IMR-90 (cell line): ENCODE data around the gene ACKR2. TPM values are rescaled to one million over a fixed set of nuclear protein-coding genes. Genes with fewer than 3 reads are reported as not detected.

ENCODE experiments used
- ATAC-seq: fragments of 200-7000 bp; cut with Tn5 transposase; 2 replicates; pipeline ENCODE4 v1.9.1; 2020; ENCODE audit warnings: low read depth, mild to moderate bottlenecking, moderate library complexity
- BruUV-seq: library from RNA; stranded (reverse); fragments of 400-500 nt; replicated peaks from 2 replicates; lab custom pipeline; 2021; lab: Mats Ljungman, UMichigan
- CTCF ChIA-PET: fragments of 300-600 bp; formaldehyde crosslinking; extraction: SDS; loops from one replicate; lab custom pipeline; 2021; ENCODE audit warnings: antibody characterized with exemption; lab: Yijun Ruan, JAX
- POLR2A ChIA-PET: fragments of 300-600 bp; sonication (Branson Sonifier 250); formaldehyde crosslinking; loops from one replicate; lab custom pipeline; 2022; ENCODE audit warnings: antibody characterized with exemption; ENCODE audit not compliant: unreplicated experiment; lab: Charles Lee
- DNase-seq: peaks from one replicate; pipeline ENCODE4 v3.0.0; 2013
- H2AFZ ChIP-seq: replicated peaks from 2 replicates; pipeline ENCODE3; 2013; ENCODE audit warnings: low read length, mild to moderate bottlenecking; ENCODE audit not compliant: poor library complexity
- H2AK5ac ChIP-seq: 2 replicates; pipeline ENCODE4 v1.6.1; 2013; ENCODE audit warnings: low read depth, low read length, inconsistent platforms
- H2AK9ac ChIP-seq: replicated peaks from 2 replicates; pipeline ENCODE3; 2013; ENCODE audit warnings: mild to moderate bottlenecking, low read depth, low read length, moderate library complexity; ENCODE audit not compliant: poor library complexity
- H2BK120ac ChIP-seq: 2 replicates; pipeline ENCODE4 v1.6.1; 2013; ENCODE audit warnings: low read depth, low read length, inconsistent platforms
- H2BK15ac ChIP-seq: 3 replicates; pipeline ENCODE4 v1.6.1; 2013; ENCODE audit warnings: low read depth, low read length, inconsistent platforms
- H2BK20ac ChIP-seq: 2 replicates; pipeline ENCODE4 v1.6.1; 2013; ENCODE audit warnings: low read depth, mild to moderate bottlenecking, inconsistent platforms, low read length, moderate library complexity
- H2BK5ac ChIP-seq: 2 replicates; pipeline ENCODE4 v1.6.1; 2013; ENCODE audit warnings: mild to moderate bottlenecking, low read depth, low read length, inconsistent platforms; ENCODE audit not compliant: poor library complexity, severe bottlenecking
- H3K14ac ChIP-seq: replicated peaks from 2 replicates; pipeline ENCODE4 v1.6.1; 2013; ENCODE audit warnings: low read depth, low read length, inconsistent platforms
- H3K18ac ChIP-seq: 2 replicates; pipeline ENCODE4 v1.6.1; 2013; ENCODE audit warnings: low read depth, low read length, control low read depth
- H3K23ac ChIP-seq: 2 replicates; pipeline ENCODE4 v1.6.1; 2013; ENCODE audit warnings: low read depth, low read length, inconsistent platforms
- H3K27ac ChIP-seq: 2 replicates; pipeline ENCODE4 v1.5.1; 2013; ENCODE audit warnings: mild to moderate bottlenecking, control low read depth, low read length; ENCODE audit not compliant: insufficient read depth
- H3K27me3 ChIP-seq: 2 replicates; pipeline ENCODE4 v1.6.1; 2013; ENCODE audit warnings: low read length; ENCODE audit not compliant: control insufficient read depth, insufficient read depth
- H3K36me3 ChIP-seq: 2 replicates; pipeline ENCODE4 v1.6.1; 2013; ENCODE audit warnings: low read length, mixed read lengths; ENCODE audit not compliant: control insufficient read depth, insufficient read depth
- H3K4ac ChIP-seq: 2 replicates; pipeline ENCODE4 v1.6.1; 2013; ENCODE audit warnings: low read depth, low read length, inconsistent platforms
- H3K4me1 ChIP-seq: 2 replicates; pipeline ENCODE4 v1.6.1; 2013; ENCODE audit warnings: low read length, mixed read lengths; ENCODE audit not compliant: control insufficient read depth, insufficient read depth
- H3K4me2 ChIP-seq: 2 replicates; pipeline ENCODE4 v1.6.1; 2013; ENCODE audit warnings: low read depth, mild to moderate bottlenecking, control low read depth, low read length, moderate library complexity
- H3K4me3 ChIP-seq: 2 replicates; pipeline ENCODE4 v1.5.1; 2013; ENCODE audit warnings: low read depth, mild to moderate bottlenecking, control low read depth, low read length, moderate library complexity; ENCODE audit not compliant: insufficient read depth
- H3K56ac ChIP-seq: 2 replicates; pipeline ENCODE4 v1.6.1; 2013; ENCODE audit warnings: low read length, inconsistent platforms; ENCODE audit not compliant: insufficient read depth; ENCODE audit errors: extremely low read depth
- H3K79me1 ChIP-seq, 2 experiments: 2 replicates each; pipeline ENCODE4 v1.6.1; 2013; ENCODE audit warnings: low read length in 2 of 2, inconsistent platforms in 1 of 2, low read depth in 1 of 2
- H3K9ac ChIP-seq: 2 replicates; pipeline ENCODE4 v1.6.1; 2013; ENCODE audit warnings: low read depth, low read length, control low read depth
- H3K9me1 ChIP-seq: 2 replicates; pipeline ENCODE4 v1.6.1; 2013; ENCODE audit warnings: low read length, inconsistent platforms; ENCODE audit not compliant: insufficient read depth
- H3K9me3 ChIP-seq: 2 replicates; pipeline ENCODE4 v1.6.1; 2013; ENCODE audit warnings: low read length; ENCODE audit not compliant: control insufficient read depth, insufficient read depth
- H4K20me1 ChIP-seq: 2 replicates; pipeline ENCODE4 v1.6.1; 2013; ENCODE audit warnings: low read length, inconsistent platforms; ENCODE audit not compliant: insufficient read depth
- H4K5ac ChIP-seq: 2 replicates; pipeline ENCODE4 v1.6.1; 2013; ENCODE audit warnings: mild to moderate bottlenecking, low read depth, low read length, control low read depth
- H4K8ac ChIP-seq, 2 experiments: 2 replicates each; pipeline ENCODE4 v1.6.1; 2013; ENCODE audit warnings: low read depth in 2 of 2, low read length in 2 of 2, control low read depth in 1 of 2, inconsistent platforms in 1 of 2
- H4K91ac ChIP-seq: 2 replicates; pipeline ENCODE4 v1.6.1; 2013; ENCODE audit warnings: low read depth, low read length, inconsistent platforms; ENCODE audit not compliant: insufficient read depth
- BHLHE40 ChIP-seq: fragments of 150-350 bp; IDR thresholded peaks from 2 replicates; pipeline ENCODE4 v1.6.1; 2016; ENCODE audit warnings: mild to moderate bottlenecking, low read depth, low read length
- CEBPB ChIP-seq: IDR thresholded peaks from 2 replicates; pipeline ENCODE4 v1.6.1; 2012; ENCODE audit warnings: low read depth, low read length, improper control_type of control experiment
- CHD1 ChIP-seq: IDR thresholded peaks from 2 replicates; pipeline ENCODE4 v1.6.1; 2012; ENCODE audit warnings: low read depth, low read length, improper control_type of control experiment
- CTCF ChIP-seq: conservative IDR thresholded peaks from 2 replicates; pipeline ENCODE4 v1.5.1; 2012; ENCODE audit warnings: mild to moderate bottlenecking, low read depth, low read length, improper control_type of control experiment
- ELK1 ChIP-seq: fragments of 150-350 bp; IDR thresholded peaks from 2 replicates; pipeline ENCODE4 v1.6.1; 2016; ENCODE audit warnings: low read depth, mild to moderate bottlenecking, low read length, moderate library complexity, borderline replicate concordance
- FOS ChIP-seq: fragments of 150-350 bp; IDR thresholded peaks from 2 replicates; pipeline ENCODE4 v1.6.1; 2016; ENCODE audit warnings: low read depth, low read length
- MAFK ChIP-seq: IDR thresholded peaks from 2 replicates; pipeline ENCODE4 v1.6.1; 2012; ENCODE audit warnings: low read depth, low read length, improper control_type of control experiment
- MAZ ChIP-seq: IDR thresholded peaks from 2 replicates; pipeline ENCODE4 v1.6.1; 2012; ENCODE audit warnings: low read depth, mild to moderate bottlenecking, low read length, improper control_type of control experiment, moderate library complexity, borderline replicate concordance
- MXI1 ChIP-seq: IDR thresholded peaks from 2 replicates; pipeline ENCODE4 v1.6.1; 2012; ENCODE audit warnings: low read depth, mild to moderate bottlenecking, low read length, moderate library complexity, borderline replicate concordance
- NFE2L2 ChIP-seq: fragments of 150-350 bp; IDR thresholded peaks from 2 replicates; pipeline ENCODE4 v1.6.1; 2016; ENCODE audit warnings: low read depth, mild to moderate bottlenecking, low read length
- POLR2A ChIP-seq: IDR thresholded peaks from 2 replicates; pipeline ENCODE4 v1.6.1; 2012; ENCODE audit warnings: mild to moderate bottlenecking, low read depth, low read length
- RAD21 ChIP-seq: IDR thresholded peaks from 2 replicates; pipeline ENCODE4 v1.6.1; 2012; ENCODE audit warnings: low read length, improper control_type of control experiment
- RCOR1 ChIP-seq: IDR thresholded peaks from 2 replicates; pipeline ENCODE4 v1.6.1; 2012; ENCODE audit warnings: mild to moderate bottlenecking, low read length, improper control_type of control experiment; ENCODE audit not compliant: insufficient replicate concordance
- RFX5 ChIP-seq: IDR thresholded peaks from 2 replicates; pipeline ENCODE4 v1.8.0; 2012; ENCODE audit warnings: low read depth, mild to moderate bottlenecking, low read length, moderate library complexity
- SMC3 ChIP-seq: fragments of 150-350 bp; IDR thresholded peaks from 2 replicates; pipeline ENCODE4 v1.6.1; 2016; ENCODE audit warnings: low read depth, mild to moderate bottlenecking, antibody characterized with exemption, low read length, moderate library complexity
- USF2 ChIP-seq: fragments of 150-350 bp; IDR thresholded peaks from 2 replicates; pipeline ENCODE4 v1.6.1; 2017; ENCODE audit warnings: mild to moderate bottlenecking, antibody characterized with exemption, low read length, low read depth
- dilution Hi-C: fragments of 300-500 bp; cut with HindIII; formaldehyde crosslinking; loops from one replicate; pipeline ENCODE4 v1.14.3; 2018; ENCODE audit warnings: low sequenced_read_pairs; ENCODE audit not compliant: unreplicated experiment
- in situ Hi-C: fragments of 300-500 bp; cut with MboI; formaldehyde crosslinking; loops from 3 replicates; pipeline ENCODE4 v1.14.3; 2019; ENCODE audit warnings: low sequenced_read_pairs, inconsistent platforms, mixed read lengths
- intact Hi-C: fragments of 100-400 bp; cut with micrococcal nuclease; formaldehyde crosslinking; loops from 2 replicates; pipeline ENCODE4 v1.10.0; 2022
- polyA plus RNA-seq, 3 experiments: library from polyadenylated mRNA; depleted of rRNA; stranded (reverse); fragments of >200 nt; gene quantifications; 2 replicates each; pipeline ENCODE4 v1.2.3, GENCODE V29; 2012; ENCODE audit warnings: low replicate concordance in 1 of 3
- total RNA-seq: library from RNA; depleted of rRNA; stranded (reverse); fragments of >200 nt; gene quantifications from 2 replicates; pipeline ENCODE4 v1.2.3, GENCODE V29; 2012

ACKR2 gene
- total and polyA plus RNA-seq, 2 of the 4 experiments (the other 2 are of a cell fraction) = 0.10 TPM; not detected in 1

GRCh38 chr3:42827023-42827422 lies 17.8 kb downstream of the ACKR2 start:
- dilution Hi-C loops (no loop called here), intact Hi-C loops (no loop called here), in situ Hi-C loops (no loop called here)
- Histone ChIP-seq H3K79me1 (no peaks in the 10 kb centered on the region), H3K4me2 (no peak overlapping the region), H2AK9ac (no peak overlapping the region), H3K27ac (no peak overlapping the region), H2AK5ac (no peak overlapping the region), H3K36me3 (no peaks in the 10 kb centered on the region), H2AFZ (no peak overlapping the region), H2BK5ac (no peak overlapping the region), H4K91ac (no peak overlapping the region), H2BK120ac (no peak overlapping the region), H3K56ac (no peak overlapping the region), H2BK20ac (no peak overlapping the region), H3K9ac (no peak overlapping the region), H3K9me3 (no peaks in the 10 kb centered on the region), H3K4me1 (peaks cover 5% of the 10 kb centered on the region), H2BK15ac (no peak overlapping the region), H3K4me3 (no peak overlapping the region), H4K8ac (no peak overlapping the region), H3K4ac (no peak overlapping the region), H3K23ac (no peak overlapping the region), H3K9me1 (peaks cover 4% of the 10 kb centered on the region; the same call in 1 of the 2 replicates), H4K5ac (no peak overlapping the region), H3K14ac (no peak overlapping the region), H3K27me3 (peaks cover 12% of the 10 kb centered on the region), H4K20me1 (no peaks in the 10 kb centered on the region), H3K18ac (no peak overlapping the region)
- CTCF ChIA-PET = no interaction called here
- no TSS peak for BruUV-seq
- no peak for TF ChIP-seq CEBPB
- TF ChIP-seq RFX5 = no peak
- TF ChIP-seq USF2 = no peak
- TF ChIP-seq MXI1 = no peak
- no peak for TF ChIP-seq SMC3
- TF ChIP-seq FOS = no peak
- TF ChIP-seq NFE2L2 = no peak
- TF ChIP-seq CTCF = no peak
- TF ChIP-seq POLR2A = no peak
- TF ChIP-seq RCOR1 = no peak
- TF ChIP-seq BHLHE40 = no peak
- no peak for TF ChIP-seq MAFK
- no peak for TF ChIP-seq ELK1
- TF ChIP-seq MAZ = no peak
- no peak for TF ChIP-seq RAD21
- TF ChIP-seq CHD1 = no peak
- no peak for ATAC-seq
- POLR2A ChIA-PET = no interaction called here
- no peak for DNase-seq
